Sigmoid colon (tissue), 4 donors: ENCODE data around the gene UNC79.

Experiments
- CTCF ChIP-seq, 4 experiments: fragments of 450-650 bp in 3 of 4; fragments of 200-600 bp in 1 of 4; IDR thresholded peaks; one replicate each; pipeline ENCODE4 v1.5.1; 2016 to 2019; ENCODE audit warnings: antibody characterized with exemption in 4 of 4, mild to moderate bottlenecking in 3 of 4, moderate library complexity in 2 of 4
- POLR2AphosphoS5 ChIP-seq, 4 donors: sonication (generic); formaldehyde crosslinking; IDR thresholded peaks; one replicate each; pipeline ENCODE4 v1.6.1; 2017; ENCODE audit warnings: antibody characterized with exemption in 4 of 4

- TF ChIP-seq CTCF (IDR thresholded peaks at IDR 0.05) (no peak), POLR2AphosphoS5 (IDR thresholded peaks at IDR 0.05) (no peak)
Observed at GRCh38 chr14:93643127-93643526, 212.4 kb downstream of the UNC79 start.
